ENCODE results near the gene KSR1. TPM values are rescaled to one million over a fixed set of nuclear protein-coding genes. Genes with fewer than 3 reads are reported as not detected.

KSR1 gene
- total and polyA plus RNA-seq, 2 experiments from 2014 or later, result 7.8 to 53.2 TPM

DNA sequence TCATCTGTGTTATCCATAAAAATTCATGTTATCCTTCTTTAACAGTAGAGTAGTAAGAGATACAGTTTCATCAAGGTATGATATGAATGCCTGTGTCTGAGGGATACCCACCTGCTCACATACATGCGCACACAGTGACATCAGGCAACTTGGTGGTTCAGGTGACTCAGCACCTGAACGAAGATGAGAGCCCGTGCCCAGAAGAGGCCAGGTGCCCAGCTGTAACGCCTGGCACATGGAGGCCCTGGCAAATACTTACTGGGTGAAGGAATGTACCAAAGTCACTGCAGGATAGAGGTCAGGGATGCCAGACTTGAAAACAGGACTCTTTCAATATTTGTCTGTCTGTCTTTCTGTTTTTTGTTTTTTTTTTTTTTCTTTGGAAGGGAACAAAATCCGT, 102.1 kb downstream of the KSR1 start:
- H3K4me3 ChIP-seq, result no peak overlapping the region
- H3K27me3 ChIP-seq (ENCODE audit: insufficient read depth), result no peaks in the 10 kb centered on the region
- H3K4me3 Mint-ChIP-seq, result no peak overlapping the region
- no peak overlapping the region for H2AFZ ChIP-seq
- H3K4me1 ChIP-seq (ENCODE audit: insufficient read depth), result peaks cover 2% of the 10 kb centered on the region; the same call in 1 of the 2 replicates
- ATAC-seq, result no peak
- no peaks in the 10 kb centered on the region for H4K20me1 ChIP-seq (replicated peaks; ENCODE audit: insufficient read depth)
- H3K4me2 ChIP-seq, result no peak overlapping the region
- H3K27me3 Mint-ChIP-seq (ENCODE audit: insufficient read depth, low read depth, poor library complexity), result peaks cover 10% of the 10 kb centered on the region
- no peak overlapping the region for H3K27ac ChIP-seq (ENCODE audit: low read depth)
- peaks cover 4% of the 10 kb centered on the region; the same call in 1 of the 2 replicates for H3K79me2 ChIP-seq (replicated peaks; ENCODE audit: insufficient read depth)
- TF ChIP-seq, protein P1, sequence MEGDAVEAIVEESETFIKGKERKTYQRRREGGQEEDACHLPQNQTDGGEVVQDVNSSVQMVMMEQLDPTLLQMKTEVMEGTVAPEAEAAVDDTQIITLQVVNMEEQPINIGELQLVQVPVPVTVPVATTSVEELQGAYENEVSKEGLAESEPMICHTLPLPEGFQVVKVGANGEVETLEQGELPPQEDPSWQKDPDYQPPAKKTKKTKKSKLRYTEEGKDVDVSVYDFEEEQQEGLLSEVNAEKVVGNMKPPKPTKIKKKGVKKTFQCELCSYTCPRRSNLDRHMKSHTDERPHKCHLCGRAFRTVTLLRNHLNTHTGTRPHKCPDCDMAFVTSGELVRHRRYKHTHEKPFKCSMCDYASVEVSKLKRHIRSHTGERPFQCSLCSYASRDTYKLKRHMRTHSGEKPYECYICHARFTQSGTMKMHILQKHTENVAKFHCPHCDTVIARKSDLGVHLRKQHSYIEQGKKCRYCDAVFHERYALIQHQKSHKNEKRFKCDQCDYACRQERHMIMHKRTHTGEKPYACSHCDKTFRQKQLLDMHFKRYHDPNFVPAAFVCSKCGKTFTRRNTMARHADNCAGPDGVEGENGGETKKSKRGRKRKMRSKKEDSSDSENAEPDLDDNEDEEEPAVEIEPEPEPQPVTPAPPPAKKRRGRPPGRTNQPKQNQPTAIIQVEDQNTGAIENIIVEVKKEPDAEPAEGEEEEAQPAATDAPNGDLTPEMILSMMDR (conservative IDR thresholded peaks at IDR 0.05; ENCODE audit: low read depth in 2 of 2), result no peak
- TF ChIP-seq CREB1 (CRISPR knock-in tag; IDR thresholded peaks at IDR 0.05; ENCODE audit: low read depth) (no peak), NANOG (IDR thresholded peaks at IDR 0.05; ENCODE audit: borderline replicate concordance) (no peak), EZH2phosphoT487 (IDR thresholded peaks at IDR 0.05; ENCODE audit: unreplicated experiment) (no peak), ZNF114 (CRISPR knock-in tag; IDR thresholded peaks at IDR 0.05) (no peak), STAT1 (IDR thresholded peaks at IDR 0.05; ENCODE audit: unreplicated experiment) (no peak), EZH2 (IDR thresholded peaks at IDR 0.05; ENCODE audit: low read depth, unreplicated experiment) (no peak), POLR2AphosphoS5 (IDR thresholded peaks at IDR 0.05; ENCODE audit: low read depth) (no peak), JUNB (IDR thresholded peaks at IDR 0.05; ENCODE audit: unreplicated experiment) (no peak), ZNF331 (CRISPR knock-in tag; IDR thresholded peaks at IDR 0.05; ENCODE audit: low read depth) (no peak)
- TF ChIP-seq, protein P2, sequence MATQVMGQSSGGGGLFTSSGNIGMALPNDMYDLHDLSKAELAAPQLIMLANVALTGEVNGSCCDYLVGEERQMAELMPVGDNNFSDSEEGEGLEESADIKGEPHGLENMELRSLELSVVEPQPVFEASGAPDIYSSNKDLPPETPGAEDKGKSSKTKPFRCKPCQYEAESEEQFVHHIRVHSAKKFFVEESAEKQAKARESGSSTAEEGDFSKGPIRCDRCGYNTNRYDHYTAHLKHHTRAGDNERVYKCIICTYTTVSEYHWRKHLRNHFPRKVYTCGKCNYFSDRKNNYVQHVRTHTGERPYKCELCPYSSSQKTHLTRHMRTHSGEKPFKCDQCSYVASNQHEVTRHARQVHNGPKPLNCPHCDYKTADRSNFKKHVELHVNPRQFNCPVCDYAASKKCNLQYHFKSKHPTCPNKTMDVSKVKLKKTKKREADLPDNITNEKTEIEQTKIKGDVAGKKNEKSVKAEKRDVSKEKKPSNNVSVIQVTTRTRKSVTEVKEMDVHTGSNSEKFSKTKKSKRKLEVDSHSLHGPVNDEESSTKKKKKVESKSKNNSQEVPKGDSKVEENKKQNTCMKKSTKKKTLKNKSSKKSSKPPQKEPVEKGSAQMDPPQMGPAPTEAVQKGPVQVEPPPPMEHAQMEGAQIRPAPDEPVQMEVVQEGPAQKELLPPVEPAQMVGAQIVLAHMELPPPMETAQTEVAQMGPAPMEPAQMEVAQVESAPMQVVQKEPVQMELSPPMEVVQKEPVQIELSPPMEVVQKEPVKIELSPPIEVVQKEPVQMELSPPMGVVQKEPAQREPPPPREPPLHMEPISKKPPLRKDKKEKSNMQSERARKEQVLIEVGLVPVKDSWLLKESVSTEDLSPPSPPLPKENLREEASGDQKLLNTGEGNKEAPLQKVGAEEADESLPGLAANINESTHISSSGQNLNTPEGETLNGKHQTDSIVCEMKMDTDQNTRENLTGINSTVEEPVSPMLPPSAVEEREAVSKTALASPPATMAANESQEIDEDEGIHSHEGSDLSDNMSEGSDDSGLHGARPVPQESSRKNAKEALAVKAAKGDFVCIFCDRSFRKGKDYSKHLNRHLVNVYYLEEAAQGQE (IDR thresholded peaks at IDR 0.05; ENCODE audit: unreplicated experiment), result no peak
- TF ChIP-seq, protein P3, sequence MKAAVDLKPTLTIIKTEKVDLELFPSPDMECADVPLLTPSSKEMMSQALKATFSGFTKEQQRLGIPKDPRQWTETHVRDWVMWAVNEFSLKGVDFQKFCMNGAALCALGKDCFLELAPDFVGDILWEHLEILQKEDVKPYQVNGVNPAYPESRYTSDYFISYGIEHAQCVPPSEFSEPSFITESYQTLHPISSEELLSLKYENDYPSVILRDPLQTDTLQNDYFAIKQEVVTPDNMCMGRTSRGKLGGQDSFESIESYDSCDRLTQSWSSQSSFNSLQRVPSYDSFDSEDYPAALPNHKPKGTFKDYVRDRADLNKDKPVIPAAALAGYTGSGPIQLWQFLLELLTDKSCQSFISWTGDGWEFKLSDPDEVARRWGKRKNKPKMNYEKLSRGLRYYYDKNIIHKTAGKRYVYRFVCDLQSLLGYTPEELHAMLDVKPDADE (IDR thresholded peaks at IDR 0.05), result no peak
- TF ChIP-seq, protein P4, sequence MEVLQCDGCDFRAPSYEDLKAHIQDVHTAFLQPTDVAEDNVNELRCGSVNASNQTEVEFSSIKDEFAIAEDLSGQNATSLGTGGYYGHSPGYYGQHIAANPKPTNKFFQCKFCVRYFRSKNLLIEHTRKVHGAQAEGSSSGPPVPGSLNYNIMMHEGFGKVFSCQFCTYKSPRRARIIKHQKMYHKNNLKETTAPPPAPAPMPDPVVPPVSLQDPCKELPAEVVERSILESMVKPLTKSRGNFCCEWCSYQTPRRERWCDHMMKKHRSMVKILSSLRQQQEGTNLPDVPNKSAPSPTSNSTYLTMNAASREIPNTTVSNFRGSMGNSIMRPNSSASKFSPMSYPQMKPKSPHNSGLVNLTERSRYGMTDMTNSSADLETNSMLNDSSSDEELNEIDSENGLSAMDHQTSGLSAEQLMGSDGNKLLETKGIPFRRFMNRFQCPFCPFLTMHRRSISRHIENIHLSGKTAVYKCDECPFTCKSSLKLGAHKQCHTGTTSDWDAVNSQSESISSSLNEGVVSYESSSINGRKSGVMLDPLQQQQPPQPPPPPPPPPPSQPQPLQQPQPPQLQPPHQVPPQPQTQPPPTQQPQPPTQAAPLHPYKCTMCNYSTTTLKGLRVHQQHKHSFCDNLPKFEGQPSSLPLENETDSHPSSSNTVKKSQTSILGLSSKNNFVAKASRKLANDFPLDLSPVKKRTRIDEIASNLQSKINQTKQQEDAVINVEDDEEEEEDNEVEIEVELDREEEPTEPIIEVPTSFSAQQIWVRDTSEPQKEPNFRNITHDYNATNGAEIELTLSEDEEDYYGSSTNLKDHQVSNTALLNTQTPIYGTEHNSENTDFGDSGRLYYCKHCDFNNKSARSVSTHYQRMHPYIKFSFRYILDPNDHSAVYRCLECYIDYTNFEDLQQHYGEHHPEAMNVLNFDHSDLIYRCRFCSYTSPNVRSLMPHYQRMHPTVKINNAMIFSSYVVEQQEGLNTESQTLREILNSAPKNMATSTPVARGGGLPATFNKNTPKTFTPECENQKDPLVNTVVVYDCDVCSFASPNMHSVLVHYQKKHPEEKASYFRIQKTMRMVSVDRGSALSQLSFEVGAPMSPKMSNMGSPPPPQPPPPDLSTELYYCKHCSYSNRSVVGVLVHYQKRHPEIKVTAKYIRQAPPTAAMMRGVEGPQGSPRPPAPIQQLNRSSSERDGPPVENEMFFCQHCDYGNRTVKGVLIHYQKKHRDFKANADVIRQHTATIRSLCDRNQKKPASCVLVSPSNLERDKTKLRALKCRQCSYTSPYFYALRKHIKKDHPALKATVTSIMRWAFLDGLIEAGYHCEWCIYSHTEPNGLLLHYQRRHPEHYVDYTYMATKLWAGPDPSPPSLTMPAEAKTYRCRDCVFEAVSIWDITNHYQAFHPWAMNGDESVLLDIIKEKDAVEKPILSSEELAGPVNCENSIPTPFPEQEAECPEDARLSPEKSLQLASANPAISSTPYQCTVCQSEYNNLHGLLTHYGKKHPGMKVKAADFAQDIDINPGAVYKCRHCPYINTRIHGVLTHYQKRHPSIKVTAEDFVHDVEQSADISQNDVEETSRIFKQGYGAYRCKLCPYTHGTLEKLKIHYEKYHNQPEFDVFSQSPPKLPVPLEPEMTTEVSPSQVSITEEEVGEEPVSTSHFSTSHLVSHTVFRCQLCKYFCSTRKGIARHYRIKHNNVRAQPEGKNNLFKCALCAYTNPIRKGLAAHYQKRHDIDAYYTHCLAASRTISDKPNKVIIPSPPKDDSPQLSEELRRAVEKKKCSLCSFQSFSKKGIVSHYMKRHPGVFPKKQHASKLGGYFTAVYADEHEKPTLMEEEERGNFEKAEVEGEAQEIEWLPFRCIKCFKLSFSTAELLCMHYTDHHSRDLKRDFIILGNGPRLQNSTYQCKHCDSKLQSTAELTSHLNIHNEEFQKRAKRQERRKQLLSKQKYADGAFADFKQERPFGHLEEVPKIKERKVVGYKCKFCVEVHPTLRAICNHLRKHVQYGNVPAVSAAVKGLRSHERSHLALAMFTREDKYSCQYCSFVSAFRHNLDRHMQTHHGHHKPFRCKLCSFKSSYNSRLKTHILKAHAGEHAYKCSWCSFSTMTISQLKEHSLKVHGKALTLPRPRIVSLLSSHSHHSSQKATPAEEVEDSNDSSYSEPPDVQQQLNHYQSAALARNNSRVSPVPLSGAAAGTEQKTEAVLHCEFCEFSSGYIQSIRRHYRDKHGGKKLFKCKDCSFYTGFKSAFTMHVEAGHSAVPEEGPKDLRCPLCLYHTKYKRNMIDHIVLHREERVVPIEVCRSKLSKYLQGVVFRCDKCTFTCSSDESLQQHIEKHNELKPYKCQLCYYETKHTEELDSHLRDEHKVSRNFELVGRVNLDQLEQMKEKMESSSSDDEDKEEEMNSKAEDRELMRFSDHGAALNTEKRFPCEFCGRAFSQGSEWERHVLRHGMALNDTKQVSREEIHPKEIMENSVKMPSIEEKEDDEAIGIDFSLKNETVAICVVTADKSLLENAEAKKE (CRISPR knock-in tag; IDR thresholded peaks at IDR 0.05), result no peak
- no peaks in the 10 kb centered on the region for H3K9me2 ChIP-seq (ENCODE audit: insufficient read depth)
- H3F3A ChIP-seq (replicated peaks; ENCODE audit: low read depth), result no peaks in the 10 kb centered on the region
- peaks cover 16% of the 10 kb centered on the region for H3K4me1 Mint-ChIP-seq
- no peaks in the 10 kb centered on the region for H3K36me3 ChIP-seq (ENCODE audit: insufficient read depth)
- peaks cover 16% of the 10 kb centered on the region for H3K36me3 Mint-ChIP-seq (ENCODE audit: low read depth)
- peaks cover 4% of the 10 kb centered on the region; the same call in 2 of the 3 replicates for H3K9me3 Mint-ChIP-seq
- H3K27ac Mint-ChIP-seq, result no peak overlapping the region
- DNase-seq (ENCODE audit: low spot score), result no peak
